Rectal smooth muscle tissue (tissue), 1 donor: ENCODE measurements around the gene ZNF771.
"Not testable (repeated sequence)": the region's sequence is repeated elsewhere in the genome, so short reads cannot be mapped to it uniquely, and the experiment has no call there.

ENCODE experiments used
- H3K27ac ChIP-seq: one replicate; pipeline ENCODE4 v1.7.0; 2013; ENCODE audit warnings: low read depth, low read length, inconsistent platforms
- H3K27me3 ChIP-seq: one replicate; pipeline ENCODE4 v1.7.0; 2013; ENCODE audit warnings: low read length; ENCODE audit not compliant: control insufficient read depth, insufficient read depth
- H3K36me3 ChIP-seq: one replicate; pipeline ENCODE4 v1.7.0; 2013; ENCODE audit warnings: low read length; ENCODE audit not compliant: control insufficient read depth, insufficient read depth
- H3K4me1 ChIP-seq: one replicate; pipeline ENCODE4 v1.7.0; 2013; ENCODE audit warnings: low read length; ENCODE audit not compliant: control insufficient read depth, insufficient read depth
- H3K4me3 ChIP-seq: one replicate; pipeline ENCODE4 v1.7.0; 2013; ENCODE audit warnings: low read length
- H3K9ac ChIP-seq: one replicate; pipeline ENCODE4 v1.7.0; 2013; ENCODE audit warnings: low read length

Gene ZNF771

DNA sequence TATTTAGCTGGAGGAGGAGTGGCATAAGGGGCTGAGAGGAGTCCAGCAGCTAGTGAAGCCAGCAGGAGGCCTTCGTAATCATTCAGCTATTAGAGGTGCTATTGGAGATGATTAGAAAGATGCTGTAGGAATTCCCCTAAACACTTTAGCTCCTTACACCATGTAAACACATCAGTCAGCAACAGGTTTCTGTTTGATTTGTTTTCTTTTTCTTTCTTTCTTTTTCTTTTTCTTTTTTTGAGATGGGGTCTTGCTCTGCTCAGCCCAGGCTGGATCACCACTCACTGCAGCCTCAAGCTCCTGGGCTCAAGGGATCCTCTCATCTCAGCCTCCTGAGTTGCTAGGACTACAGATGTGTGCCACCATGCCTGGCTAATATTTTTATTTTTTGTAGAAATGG, 48.9 kb downstream of the ZNF771 start:
- H3K9ac ChIP-seq: no peak overlapping the region
- no peak overlapping the region for H3K27ac ChIP-seq
- H3K36me3 ChIP-seq: no peaks in the 10 kb centered on the region
- no peaks in the 10 kb centered on the region for H3K27me3 ChIP-seq
- H3K4me1 ChIP-seq: no peaks in the 10 kb centered on the region
- H3K4me3 ChIP-seq: no peak overlapping the region

DNA sequence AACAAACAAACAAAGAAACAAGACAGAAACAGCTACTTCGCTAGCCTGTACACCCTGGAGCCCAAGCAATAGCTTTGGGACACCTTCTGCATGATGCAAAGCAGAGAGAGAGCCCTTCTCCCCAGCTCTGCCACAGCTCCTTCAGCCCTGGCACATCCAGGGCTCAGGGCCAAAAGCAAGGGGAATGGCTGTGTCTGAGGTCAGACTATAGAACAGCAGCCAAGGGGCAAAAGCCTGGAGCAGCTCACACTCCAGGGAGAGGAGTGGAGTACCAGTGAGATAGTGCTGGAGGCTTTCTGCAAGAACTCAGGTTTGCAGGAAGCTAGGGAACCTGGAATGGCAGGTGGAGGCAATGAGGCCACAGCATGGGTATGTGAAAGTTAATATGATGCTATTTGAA, 49.9 kb downstream of the ZNF771 start:
- no peak overlapping the region for H3K4me3 ChIP-seq
- no peaks in the 10 kb centered on the region for H3K4me1 ChIP-seq
- no peak overlapping the region for H3K9ac ChIP-seq
- no peak overlapping the region for H3K27ac ChIP-seq
- no peaks in the 10 kb centered on the region for H3K27me3 ChIP-seq
- H3K36me3 ChIP-seq: no peaks in the 10 kb centered on the region

DNA sequence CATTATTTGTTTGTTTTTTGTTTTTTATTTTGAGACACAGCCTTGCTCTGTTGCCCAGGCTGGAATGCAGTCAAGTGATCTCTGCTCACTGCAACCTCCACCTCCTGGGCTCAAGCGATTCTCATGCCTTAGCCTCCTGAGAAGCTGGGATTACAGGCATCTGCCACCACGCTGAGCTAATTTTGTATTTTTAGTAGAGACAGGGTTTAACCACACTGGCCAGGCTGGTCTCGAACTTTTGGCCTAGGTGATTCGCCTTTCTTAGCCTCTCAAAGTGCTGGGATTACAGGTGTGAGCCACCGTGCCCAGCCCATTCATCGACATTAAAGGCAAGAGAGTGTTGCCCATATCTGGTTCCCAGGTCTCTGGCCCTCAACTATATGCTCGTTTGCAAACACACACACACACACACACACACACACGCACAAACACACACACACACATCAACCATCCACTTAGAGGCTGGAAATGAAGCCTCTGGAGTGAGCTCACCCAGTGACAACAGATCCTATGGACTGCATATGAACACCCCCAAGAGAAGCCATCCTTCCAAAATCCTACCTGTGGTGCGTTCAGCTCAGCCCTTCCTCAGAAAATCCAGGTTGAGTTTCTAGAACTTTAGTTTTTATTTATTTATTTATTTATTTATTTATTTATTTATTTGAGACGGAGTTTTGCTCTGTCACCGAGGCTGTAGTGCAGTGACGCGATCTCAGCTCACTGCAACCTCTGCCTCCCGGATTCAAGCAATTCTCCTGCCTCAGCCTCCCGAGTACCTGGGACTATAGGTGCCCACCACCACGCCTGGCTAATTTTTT, 50.5 kb downstream of the ZNF771 start:
- Histone ChIP-seq H3K36me3 (no peaks in the 10 kb centered on the region), H3K27ac (no peak overlapping the region), H3K4me1 (no peaks in the 10 kb centered on the region), H3K27me3 (no peaks in the 10 kb centered on the region), H3K4me3 (no peak overlapping the region), H3K9ac (no peak overlapping the region)

DNA sequence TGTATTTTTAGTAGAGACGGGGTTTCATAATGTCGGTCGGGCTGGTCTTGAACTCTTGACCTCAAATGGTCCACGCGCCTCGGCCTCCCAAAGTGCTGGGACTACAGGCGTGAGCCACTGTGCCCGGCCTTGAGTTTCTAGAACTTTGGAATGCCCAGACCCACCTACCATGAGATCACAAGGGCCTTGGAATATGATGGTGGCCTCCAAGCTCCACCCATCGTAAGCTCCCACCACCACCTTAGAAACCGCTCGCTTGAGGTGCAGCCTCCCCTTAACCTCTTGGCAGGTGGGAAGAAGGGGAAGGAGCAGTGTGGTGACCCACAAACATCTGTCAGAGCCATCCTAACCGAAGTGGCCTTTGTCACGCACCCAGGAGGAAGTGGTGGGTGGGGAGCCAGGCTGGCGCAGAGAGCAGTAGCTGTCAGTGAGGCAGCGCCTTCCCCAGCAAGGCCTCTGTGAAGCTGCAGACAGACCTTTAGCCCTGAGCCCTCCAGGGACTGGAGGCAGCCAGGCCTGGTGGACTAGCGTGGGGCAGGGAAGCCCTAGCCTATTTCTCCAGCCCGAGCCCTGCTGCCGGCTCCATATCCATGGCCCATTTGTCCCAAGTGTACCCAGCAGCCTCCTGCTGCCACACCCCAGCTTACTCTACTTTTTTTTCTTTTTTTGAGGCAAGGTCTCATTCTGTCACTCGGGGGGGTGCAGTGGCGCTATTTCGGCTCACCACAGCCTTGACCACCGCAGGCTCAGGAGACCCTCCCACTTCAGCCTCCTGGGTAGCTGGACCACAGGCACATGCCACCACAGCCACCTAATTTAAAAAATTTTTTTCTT, 51.4 kb downstream of the ZNF771 start:
- no peaks in the 10 kb centered on the region for H3K27me3 ChIP-seq
- H3K4me3 ChIP-seq: no peak overlapping the region
- no peaks in the 10 kb centered on the region for H3K4me1 ChIP-seq
- no peak overlapping the region for H3K27ac ChIP-seq
- no peaks in the 10 kb centered on the region for H3K36me3 ChIP-seq
- H3K9ac ChIP-seq: no peak overlapping the region

DNA sequence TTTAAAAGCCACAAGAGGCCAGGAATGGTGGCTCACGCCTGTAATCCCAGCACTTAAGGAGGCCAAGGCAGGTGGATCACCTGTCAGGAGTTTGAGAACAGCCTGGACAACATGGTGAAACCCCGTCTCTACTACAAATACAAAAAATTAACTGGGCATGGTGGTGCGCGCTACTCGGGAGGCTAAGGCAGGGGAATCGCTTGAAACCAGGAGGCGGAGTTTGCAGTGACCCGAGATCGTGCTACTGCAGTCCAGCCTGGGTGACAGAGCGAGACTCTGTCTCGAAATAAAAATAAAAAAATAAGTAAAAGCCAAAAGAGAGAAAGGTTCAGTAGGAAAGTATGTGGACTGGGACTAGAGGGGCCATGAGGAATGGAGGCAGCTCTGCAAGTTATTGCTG, 52.0 kb downstream of the ZNF771 start:
- H3K9ac ChIP-seq: no peak overlapping the region
- no peaks in the 10 kb centered on the region for H3K4me1 ChIP-seq
- H3K27me3 ChIP-seq: no peaks in the 10 kb centered on the region
- H3K36me3 ChIP-seq: no peaks in the 10 kb centered on the region
- H3K27ac ChIP-seq: no peak overlapping the region
- H3K4me3 ChIP-seq: no peak overlapping the region

DNA sequence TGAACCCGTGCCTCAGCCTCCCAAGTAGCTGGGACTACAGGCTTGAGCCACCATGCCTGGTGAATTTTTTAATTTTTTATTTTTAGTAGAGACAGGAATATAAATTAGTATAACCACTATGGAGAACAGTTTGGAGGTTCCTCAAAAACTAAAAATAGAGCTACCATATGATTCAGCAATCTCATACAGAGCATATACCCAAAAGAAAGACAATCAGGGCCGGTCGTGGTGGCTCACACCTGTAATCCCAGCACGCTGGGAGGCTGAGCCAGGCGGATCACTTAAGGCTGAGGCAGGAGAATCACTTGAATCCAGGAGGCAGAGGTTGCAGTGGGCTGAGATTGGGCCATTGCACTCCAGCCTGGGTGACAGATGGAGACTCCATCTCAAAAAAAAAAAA, 54.0 kb downstream of the ZNF771 start:
- H3K4me3 ChIP-seq, H3K9ac ChIP-seq, H3K36me3 ChIP-seq: not testable (repeated sequence)

DNA sequence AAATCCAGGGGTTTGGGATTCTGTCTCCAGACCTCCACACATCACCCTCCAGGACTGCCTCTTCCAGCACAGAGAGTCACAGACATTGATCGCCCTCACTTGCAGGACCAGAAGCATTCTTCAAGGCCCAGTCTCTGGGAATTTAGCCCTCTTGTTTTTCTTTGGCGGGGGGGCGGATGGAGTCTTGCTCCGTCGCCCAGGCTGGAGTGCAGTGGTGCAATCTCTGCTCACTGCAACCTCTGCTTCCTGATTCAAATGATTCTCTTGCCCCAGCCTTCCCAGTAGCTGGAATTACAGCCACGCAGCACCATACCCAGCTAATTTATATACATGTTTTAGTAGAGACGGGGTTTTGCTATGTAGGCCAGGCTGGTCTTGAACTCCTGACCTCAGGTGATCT, 56.7 kb downstream of the ZNF771 start:
- H3K27me3 ChIP-seq: no peaks in the 10 kb centered on the region
- H3K27ac ChIP-seq: no peak overlapping the region
- H3K4me3 ChIP-seq: no peak overlapping the region
- H3K9ac ChIP-seq: no peak overlapping the region
- H3K36me3 ChIP-seq: no peaks in the 10 kb centered on the region
- H3K4me1 ChIP-seq: no peaks in the 10 kb centered on the region

More for the DNA sequence above, 54.0 kb downstream of the ZNF771 start:
- not testable (repeated sequence) for H3K27ac ChIP-seq, H3K27me3 ChIP-seq, H3K4me1 ChIP-seq
